Prostate gland (tissue), 2 donors: Measurements from ENCODE around the gene RPTOR. TPM values are rescaled to one million over a fixed set of nuclear protein-coding genes. Genes with fewer than 3 reads are reported as not detected.

Experiments used
- DNase-seq: peaks from one replicate; pipeline ENCODE4 v3.0.0-alpha.2; 2019; ENCODE audit warnings: low spot score
- H3K27ac ChIP-seq, 2 donors: fragments of 200-600 bp; sonication (generic); 2 replicates each; pipeline ENCODE4 v1.5.1; 2017 to 2019
- H3K27me3 ChIP-seq: fragments of 200-600 bp; sonication (generic); replicated peaks from 2 replicates; pipeline ENCODE4 v1.5.1; 2019; ENCODE audit not compliant: insufficient read depth
- H3K36me3 ChIP-seq, 2 donors: fragments of 200-600 bp; sonication (generic); 1 replicate in 1 of 2; 2 replicates in 1 of 2; pipeline versions ENCODE4 v1.5.1 to v1.8.1; 2017 to 2019
- H3K4me1 ChIP-seq: fragments of 200-600 bp; sonication (generic); replicated peaks from 2 replicates; pipeline ENCODE4 v1.5.1; 2019
- H3K4me3 ChIP-seq, 2 donors: fragments of 200-600 bp; sonication (generic); 2 replicates each; pipeline ENCODE4 v1.5.1; 2017 to 2019
- H3K9me3 ChIP-seq: fragments of 200-600 bp; sonication (generic); 2 replicates; pipeline ENCODE4 v1.5.1; 2017
- POLR2A ChIP-seq: fragments of 450-650 bp; IDR thresholded peaks from one replicate; pipeline ENCODE4 v1.6.1; 2016; ENCODE audit warnings: antibody characterized with exemption, mild to moderate bottlenecking
- POLR2AphosphoS5 ChIP-seq: sonication (generic); formaldehyde crosslinking; IDR thresholded peaks from one replicate; pipeline ENCODE4 v1.6.1; 2017; ENCODE audit warnings: antibody characterized with exemption
- WGBS: methylation state at CpG from one replicate; pipeline ENCODE4 v1.1.5; 2018; 5-methylcytosine and 5-hydroxymethylcytosine counted together
- intact Hi-C: fragments of 100-400 bp; cut with DNase I; formaldehyde crosslinking; loops from one replicate; pipeline ENCODE4 v1.14.2; 2022
- total RNA-seq, 2 donors: library from RNA; depleted of rRNA; stranded (reverse); fragments of >200 nt; gene quantifications; one replicate each; pipeline ENCODE4 v1.1.0, GENCODE V29; 2016
- TF ChIP-seq, protein P1 (sequence below), 4 experiments: fragments of 200-600 bp in 2 of 4; fragments of 450-650 bp in 2 of 4; sonication (generic) in 2 of 4; IDR thresholded peaks; 1 replicate in 3 of 4; 2 replicates in 1 of 4; pipeline ENCODE4 v1.5.1; 2016 to 2019; ENCODE audit warnings: antibody characterized with exemption in 4 of 4, mild to moderate bottlenecking in 2 of 4, moderate library complexity in 2 of 4

The RPTOR gene
- total RNA-seq, 2 donors from 2014 or later, result 30.3 to 62.5 TPM

- no peak for TF ChIP-seq POLR2AphosphoS5
- TF ChIP-seq, protein P1, sequence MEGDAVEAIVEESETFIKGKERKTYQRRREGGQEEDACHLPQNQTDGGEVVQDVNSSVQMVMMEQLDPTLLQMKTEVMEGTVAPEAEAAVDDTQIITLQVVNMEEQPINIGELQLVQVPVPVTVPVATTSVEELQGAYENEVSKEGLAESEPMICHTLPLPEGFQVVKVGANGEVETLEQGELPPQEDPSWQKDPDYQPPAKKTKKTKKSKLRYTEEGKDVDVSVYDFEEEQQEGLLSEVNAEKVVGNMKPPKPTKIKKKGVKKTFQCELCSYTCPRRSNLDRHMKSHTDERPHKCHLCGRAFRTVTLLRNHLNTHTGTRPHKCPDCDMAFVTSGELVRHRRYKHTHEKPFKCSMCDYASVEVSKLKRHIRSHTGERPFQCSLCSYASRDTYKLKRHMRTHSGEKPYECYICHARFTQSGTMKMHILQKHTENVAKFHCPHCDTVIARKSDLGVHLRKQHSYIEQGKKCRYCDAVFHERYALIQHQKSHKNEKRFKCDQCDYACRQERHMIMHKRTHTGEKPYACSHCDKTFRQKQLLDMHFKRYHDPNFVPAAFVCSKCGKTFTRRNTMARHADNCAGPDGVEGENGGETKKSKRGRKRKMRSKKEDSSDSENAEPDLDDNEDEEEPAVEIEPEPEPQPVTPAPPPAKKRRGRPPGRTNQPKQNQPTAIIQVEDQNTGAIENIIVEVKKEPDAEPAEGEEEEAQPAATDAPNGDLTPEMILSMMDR (IDR thresholded peaks at IDR 0.05), result no peak
- no peak for TF ChIP-seq POLR2A
These were observed 224.9 kb downstream of the RPTOR start for GRCh38 chr17:80769516-80769915.

DNA sequence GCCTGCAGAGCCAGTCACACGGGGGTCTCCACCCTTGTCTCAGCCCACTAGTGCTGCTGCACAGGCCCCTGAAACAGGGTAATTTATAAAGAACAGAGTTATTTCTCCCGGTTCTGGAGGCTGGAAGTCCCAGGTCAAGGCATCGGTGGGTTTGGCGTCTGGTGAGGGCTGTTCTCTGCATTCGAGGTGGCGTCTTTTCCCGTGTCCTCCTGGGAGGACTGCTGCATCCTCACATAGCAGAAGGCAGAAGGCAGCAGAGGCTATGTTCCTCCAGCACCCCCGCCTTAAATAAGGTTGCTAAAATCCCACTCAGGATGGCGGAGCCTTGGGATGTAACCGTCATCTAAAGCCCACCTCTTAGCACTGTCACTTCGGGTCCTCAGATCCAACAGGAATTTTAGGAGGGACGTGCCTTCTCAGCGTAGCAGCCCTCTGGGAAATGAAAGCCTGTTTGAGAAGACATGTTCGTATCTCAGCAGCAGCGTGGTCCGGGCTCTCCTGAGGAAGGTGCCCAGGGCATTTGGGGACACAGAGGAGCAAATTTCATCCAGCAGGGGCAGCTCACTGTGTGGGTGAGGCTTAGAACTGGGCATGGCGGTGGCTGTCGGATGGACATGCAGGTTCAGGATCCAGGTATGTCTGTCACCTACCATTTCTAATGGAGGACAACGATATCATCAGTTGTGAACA lies 225.4 kb downstream of the RPTOR start:
- intact Hi-C loops, result no loop called here

More at GRCh38 chr17:80769516-80769915, 224.9 kb downstream of the RPTOR start:
- intact Hi-C loops, result no loop called here
- Histone ChIP-seq H3K27me3 (no peaks in the 10 kb centered on the region), H3K4me3 (no peak overlapping the region), H3K9me3 (no peaks in the 10 kb centered on the region), H3K27ac (no peak overlapping the region), H3K4me1 (no peaks in the 10 kb centered on the region), H3K36me3 (no peaks in the 10 kb centered on the region)
- WGBS, result 94% methylated on average over 10 of the region's 10 CpGs
- DNase-seq, result no peak

GRCh38 chr17:80770881-80771611 lies 226.4 kb downstream of the RPTOR start:
- DNase-seq, result no peak
- Histone ChIP-seq H3K36me3 (no peaks in the 10 kb centered on the region), H3K9me3 (no peaks in the 10 kb centered on the region), H3K4me1 (no peaks in the 10 kb centered on the region), H3K4me3 (no peak overlapping the region), H3K27me3 (no peaks in the 10 kb centered on the region), H3K27ac (no peak overlapping the region)
- 87% methylated on average over 21 of the region's 21 CpGs for WGBS
- TF ChIP-seq POLR2A (no peak), POLR2AphosphoS5 (no peak)
- TF ChIP-seq, protein P1 (IDR thresholded peaks at IDR 0.05), result no peak
- intact Hi-C loops, result no loop called here

More for the DNA sequence above, 225.4 kb downstream of the RPTOR start:
- TF ChIP-seq, protein P1 (IDR thresholded peaks at IDR 0.05), result no peak
- TF ChIP-seq POLR2AphosphoS5 (no peak), POLR2A (no peak)
- Histone ChIP-seq H3K4me3 (no peak overlapping the region), H3K4me1 (no peaks in the 10 kb centered on the region), H3K36me3 (no peaks in the 10 kb centered on the region), H3K27ac (no peak overlapping the region), H3K9me3 (no peaks in the 10 kb centered on the region), H3K27me3 (no peaks in the 10 kb centered on the region)
- DNase-seq, result no peak
- 92% methylated on average over 19 of the region's 19 CpGs for WGBS

DNA sequence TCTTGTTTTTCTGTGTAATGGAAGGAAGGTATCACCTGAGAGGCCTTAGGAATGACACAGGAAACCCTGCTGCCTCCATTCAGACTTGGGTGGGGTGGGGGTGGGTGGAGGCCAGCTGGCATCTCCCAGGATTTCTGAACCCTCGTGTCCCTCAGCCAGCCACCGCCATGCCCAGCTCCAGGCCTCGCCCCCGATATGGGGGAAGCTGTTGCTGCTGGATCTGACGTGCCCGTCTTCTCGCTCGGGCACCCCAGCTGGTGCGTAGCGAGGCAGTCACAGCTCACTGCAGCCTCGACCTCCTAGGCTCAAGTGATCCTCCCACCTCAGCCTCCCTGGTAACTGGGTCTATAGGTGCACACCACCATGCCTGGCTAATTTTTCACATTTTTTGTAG lies 227.0 kb downstream of the RPTOR start:
- intact Hi-C loops, result no loop called here
- WGBS, result 92% methylated on average over 11 of the region's 11 CpGs
- Histone ChIP-seq H3K27ac (no peak overlapping the region), H3K36me3 (no peaks in the 10 kb centered on the region), H3K4me3 (no peak overlapping the region), H3K9me3 (no peaks in the 10 kb centered on the region), H3K4me1 (no peaks in the 10 kb centered on the region), H3K27me3 (no peaks in the 10 kb centered on the region)
- TF ChIP-seq, protein P1 (IDR thresholded peaks at IDR 0.05), result no peak
- TF ChIP-seq POLR2AphosphoS5, result no peak
- TF ChIP-seq POLR2A, result no peak
- DNase-seq, result no peak

DNA sequence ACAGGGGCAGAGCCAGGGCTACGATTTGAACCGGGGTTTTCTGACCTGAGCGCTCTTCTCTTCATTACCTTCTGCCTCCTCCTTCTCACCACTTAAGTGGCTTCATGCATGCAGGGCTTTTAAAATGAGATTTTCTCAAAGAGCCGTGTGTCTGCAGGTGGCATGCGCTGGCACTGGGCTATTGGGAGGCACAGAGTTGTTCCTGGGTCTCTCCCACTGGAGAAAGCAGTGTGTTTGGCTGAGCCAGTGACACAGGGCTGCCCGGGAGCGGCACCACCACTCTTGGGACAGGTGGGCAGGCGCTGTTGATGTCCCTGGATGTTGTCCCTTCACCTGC lies 228.2 kb downstream of the RPTOR start:
- no peak overlapping the region for H3K4me3 ChIP-seq
- H3K36me3 ChIP-seq, result no peaks in the 10 kb centered on the region
- H3K27ac ChIP-seq, result peak overlapping the region in 1 of 2 donors; percentile 21
- WGBS, result 74% methylated on average over 8 of the region's 8 CpGs
- TF ChIP-seq POLR2AphosphoS5, result no peak
- no peak for TF ChIP-seq POLR2A
- TF ChIP-seq, protein P1 (IDR thresholded peaks at IDR 0.05), result no peak
- H3K9me3 ChIP-seq, result no peaks in the 10 kb centered on the region
- intact Hi-C loops, result loop anchor here (1.0 kb wide), 1 partner anchor 22 kb away; no protein-coding TSS in a partner anchor
- DNase-seq, result no peak
- no peaks in the 10 kb centered on the region for H3K4me1 ChIP-seq
- H3K27me3 ChIP-seq, result no peaks in the 10 kb centered on the region
